ENCODE measurements around the gene LDB2.

The LDB2 gene

DNA sequence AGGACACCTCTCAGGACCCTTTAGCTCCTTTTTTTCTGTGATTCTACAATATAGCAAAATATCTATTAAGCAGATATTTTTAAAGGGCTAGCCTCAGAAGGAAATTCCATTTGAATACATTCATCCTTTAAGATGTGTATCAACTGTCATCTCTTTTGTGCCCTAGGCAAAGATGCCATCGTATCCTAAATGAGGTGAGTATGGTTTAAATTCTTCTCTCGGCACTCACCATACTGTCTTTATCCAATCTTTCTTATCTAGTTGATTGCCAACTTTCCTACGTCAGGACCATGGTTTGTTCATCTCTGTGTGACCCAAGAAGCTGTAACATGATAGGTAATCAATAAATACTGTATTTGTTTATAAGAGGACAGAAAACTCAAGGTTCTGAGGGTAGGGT lies 176.0 kb downstream of the LDB2 start:
- Mint-ChIP-seq H3K9me3 (peaks cover 16% of the 10 kb centered on the region), H3K27ac (no peak overlapping the region), H3K4me1 (no peaks in the 10 kb centered on the region), H3K27me3 (no peaks in the 10 kb centered on the region), H3K4me3 (no peak overlapping the region), H3K36me3 (no peaks in the 10 kb centered on the region)
- no peak for ATAC-seq

- H3K4me1 Mint-ChIP-seq: no peaks in the 10 kb centered on the region
- no peak overlapping the region for H3K27ac Mint-ChIP-seq
- ATAC-seq: no peak
- H3K27me3 Mint-ChIP-seq: no peaks in the 10 kb centered on the region
- H3K4me3 Mint-ChIP-seq: no peak overlapping the region
- H3K9me3 Mint-ChIP-seq: peaks cover 13% of the 10 kb centered on the region
- no peaks in the 10 kb centered on the region for H3K36me3 Mint-ChIP-seq
Observed at GRCh38 chr4:16721613-16722291, 176.7 kb downstream of the LDB2 start.

DNA sequence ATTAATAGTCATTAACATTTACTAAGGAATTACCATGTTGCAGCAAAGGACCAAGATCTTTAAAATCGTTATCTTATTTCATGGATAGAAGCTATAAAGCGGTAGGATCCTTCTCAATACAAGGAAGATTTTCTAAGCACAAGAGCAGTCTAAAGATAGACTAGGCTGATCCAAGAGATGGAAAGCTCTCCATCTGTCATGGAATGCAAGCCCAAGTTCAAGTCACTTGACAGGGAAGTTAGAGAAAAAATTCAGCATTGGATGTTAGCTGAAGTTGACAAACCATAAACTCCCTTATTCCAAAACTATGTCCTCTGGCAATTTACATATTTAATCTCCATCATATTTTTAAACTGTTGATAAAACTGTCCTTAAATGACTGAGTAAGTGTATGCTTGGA lies 177.7 kb downstream of the LDB2 start:
- no peaks in the 10 kb centered on the region for H3K4me1 Mint-ChIP-seq

GRCh38 chr4:16717266-16717970 lies 181.0 kb downstream of the LDB2 start:
- Mint-ChIP-seq H3K27ac (no peak overlapping the region), H3K27me3 (no peaks in the 10 kb centered on the region), H3K36me3 (no peaks in the 10 kb centered on the region), H3K9me3 (peaks cover 3% of the 10 kb centered on the region), H3K4me1 (no peaks in the 10 kb centered on the region), H3K4me3 (no peak overlapping the region)
- no peak for ATAC-seq

More for the DNA sequence above, 177.7 kb downstream of the LDB2 start:
- Mint-ChIP-seq H3K4me3 (no peak overlapping the region), H3K9me3 (peaks cover 13% of the 10 kb centered on the region), H3K27me3 (no peaks in the 10 kb centered on the region), H3K27ac (no peak overlapping the region), H3K36me3 (no peaks in the 10 kb centered on the region)
- no peak for ATAC-seq

GRCh38 chr4:16715482-16715881 lies 183.0 kb downstream of the LDB2 start:
- H3K27me3 Mint-ChIP-seq: no peaks in the 10 kb centered on the region
- no peak for ATAC-seq
- no peaks in the 10 kb centered on the region for H3K4me1 Mint-ChIP-seq
- no peak overlapping the region for H3K27ac Mint-ChIP-seq
- H3K36me3 Mint-ChIP-seq: no peaks in the 10 kb centered on the region
- H3K9me3 Mint-ChIP-seq: peaks cover 3% of the 10 kb centered on the region
- no peak overlapping the region for H3K4me3 Mint-ChIP-seq

DNA sequence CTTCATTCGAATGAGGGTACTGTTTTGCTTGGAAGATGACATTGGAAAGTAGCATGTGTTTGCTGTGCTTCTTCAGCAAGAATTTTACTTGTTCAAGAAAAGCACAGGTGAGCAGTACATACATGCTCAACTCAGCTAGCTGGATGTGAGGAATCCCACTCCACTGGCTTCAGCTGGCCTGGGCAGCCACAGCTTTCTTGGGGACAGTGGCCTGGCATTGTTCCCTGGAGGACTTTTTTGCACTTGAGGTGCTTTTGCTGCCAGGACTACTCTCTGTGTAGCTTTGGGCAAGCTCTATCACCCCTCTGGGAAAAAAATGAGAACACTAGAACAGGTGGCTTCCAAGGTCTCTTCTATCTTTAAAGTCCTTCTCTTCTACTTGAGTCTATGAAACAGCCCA lies 184.3 kb downstream of the LDB2 start:
- Mint-ChIP-seq H3K4me1 (no peaks in the 10 kb centered on the region), H3K27me3 (no peaks in the 10 kb centered on the region), H3K27ac (no peak overlapping the region), H3K4me3 (no peak overlapping the region), H3K9me3 (no peaks in the 10 kb centered on the region), H3K36me3 (no peaks in the 10 kb centered on the region)
- no peak for ATAC-seq

- no peaks in the 10 kb centered on the region for H3K36me3 Mint-ChIP-seq
- no peak overlapping the region for H3K27ac Mint-ChIP-seq
Observed at GRCh38 chr4:16713696-16714095, 184.7 kb downstream of the LDB2 start.

GRCh38 chr4:16713271-16713670 lies 185.2 kb downstream of the LDB2 start:
- H3K36me3 Mint-ChIP-seq: no peaks in the 10 kb centered on the region
- H3K4me1 Mint-ChIP-seq: no peaks in the 10 kb centered on the region
- no peak for ATAC-seq
- no peak overlapping the region for H3K27ac Mint-ChIP-seq
- H3K27me3 Mint-ChIP-seq: no peaks in the 10 kb centered on the region
- H3K4me3 Mint-ChIP-seq: no peak overlapping the region
- peaks cover 2% of the 10 kb centered on the region for H3K9me3 Mint-ChIP-seq

More at GRCh38 chr4:16713696-16714095, 184.7 kb downstream of the LDB2 start:
- Mint-ChIP-seq H3K4me3 (no peak overlapping the region), H3K27me3 (no peaks in the 10 kb centered on the region), H3K9me3 (no peaks in the 10 kb centered on the region), H3K4me1 (no peaks in the 10 kb centered on the region)
- ATAC-seq: no peak

- Mint-ChIP-seq H3K9me3 (peaks cover 3% of the 10 kb centered on the region), H3K27ac (no peak overlapping the region), H3K4me3 (no peak overlapping the region), H3K4me1 (no peaks in the 10 kb centered on the region), H3K36me3 (no peaks in the 10 kb centered on the region), H3K27me3 (no peaks in the 10 kb centered on the region)
- ATAC-seq: no peak
Observed at GRCh38 chr4:16710198-16710597, 188.2 kb downstream of the LDB2 start.

- Mint-ChIP-seq H3K4me1 (no peaks in the 10 kb centered on the region), H3K9me3 (peaks cover 3% of the 10 kb centered on the region), H3K36me3 (no peaks in the 10 kb centered on the region), H3K4me3 (no peak overlapping the region), H3K27me3 (no peaks in the 10 kb centered on the region), H3K27ac (no peak overlapping the region)
- no peak for ATAC-seq
Observed at GRCh38 chr4:16707874-16708273, 190.6 kb downstream of the LDB2 start.

DNA sequence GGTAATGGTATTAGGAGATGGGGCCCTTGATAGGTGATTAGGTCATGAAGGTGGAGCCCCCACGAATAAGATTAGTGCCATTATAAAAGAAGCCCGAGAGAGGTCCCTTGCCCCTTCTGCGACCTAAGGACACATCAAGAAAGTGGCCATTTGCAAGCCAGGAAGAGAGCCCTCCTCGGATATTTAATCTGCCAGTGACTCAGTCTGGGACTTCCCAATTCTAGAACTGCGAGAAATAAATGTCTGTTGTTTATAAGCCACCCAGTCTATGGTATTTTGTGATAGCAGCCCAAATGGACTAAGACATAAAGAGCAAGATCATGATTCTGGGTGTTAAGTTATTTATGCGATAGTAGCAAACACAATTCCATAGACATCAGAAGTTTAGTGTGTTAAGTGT lies 192.2 kb downstream of the LDB2 start:
- no peak for ATAC-seq
- no peaks in the 10 kb centered on the region for H3K27me3 Mint-ChIP-seq
- H3K9me3 Mint-ChIP-seq: peaks cover 6% of the 10 kb centered on the region
- H3K4me1 Mint-ChIP-seq: no peaks in the 10 kb centered on the region
- H3K4me3 Mint-ChIP-seq: no peak overlapping the region
- no peaks in the 10 kb centered on the region for H3K36me3 Mint-ChIP-seq
- H3K27ac Mint-ChIP-seq: no peak overlapping the region

- Mint-ChIP-seq H3K27ac (no peak overlapping the region), H3K27me3 (no peaks in the 10 kb centered on the region), H3K36me3 (no peaks in the 10 kb centered on the region), H3K4me3 (no peak overlapping the region), H3K9me3 (peaks cover 6% of the 10 kb centered on the region), H3K4me1 (no peaks in the 10 kb centered on the region)
- no peak for ATAC-seq
Observed at GRCh38 chr4:16705341-16705740, 193.1 kb downstream of the LDB2 start.

- ATAC-seq: no peak
- Mint-ChIP-seq H3K36me3 (no peaks in the 10 kb centered on the region), H3K27ac (no peak overlapping the region), H3K27me3 (no peaks in the 10 kb centered on the region), H3K4me1 (no peaks in the 10 kb centered on the region), H3K4me3 (no peak overlapping the region), H3K9me3 (peaks cover 6% of the 10 kb centered on the region)
Observed at GRCh38 chr4:16704489-16704888, 194.0 kb downstream of the LDB2 start.

DNA sequence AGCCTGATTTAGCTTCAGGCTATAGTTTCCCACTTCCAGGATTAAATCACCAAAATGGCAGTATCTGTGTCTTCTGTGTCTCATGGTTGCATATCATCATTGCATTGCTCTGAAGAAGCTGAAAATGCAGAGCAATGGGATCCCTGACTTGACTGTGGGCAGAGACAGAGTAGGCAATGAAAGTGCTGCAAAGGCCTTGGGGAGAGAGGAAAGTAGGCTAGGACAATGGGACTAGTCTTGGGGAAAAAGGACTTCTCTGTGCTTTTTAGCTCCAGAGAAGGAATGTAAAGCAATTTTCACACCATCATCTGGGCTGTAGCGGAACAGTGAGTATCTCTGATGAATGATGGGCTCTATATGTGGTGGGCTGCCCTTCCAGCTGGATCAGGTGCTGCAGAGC lies 202.5 kb downstream of the LDB2 start:
- no peak overlapping the region for H3K4me3 Mint-ChIP-seq
- no peaks in the 10 kb centered on the region for H3K4me1 Mint-ChIP-seq
- H3K27me3 Mint-ChIP-seq: no peaks in the 10 kb centered on the region
- no peaks in the 10 kb centered on the region for H3K36me3 Mint-ChIP-seq
- ATAC-seq: no peak
- H3K27ac Mint-ChIP-seq: no peak overlapping the region
- H3K9me3 Mint-ChIP-seq: peaks cover 3% of the 10 kb centered on the region

DNA sequence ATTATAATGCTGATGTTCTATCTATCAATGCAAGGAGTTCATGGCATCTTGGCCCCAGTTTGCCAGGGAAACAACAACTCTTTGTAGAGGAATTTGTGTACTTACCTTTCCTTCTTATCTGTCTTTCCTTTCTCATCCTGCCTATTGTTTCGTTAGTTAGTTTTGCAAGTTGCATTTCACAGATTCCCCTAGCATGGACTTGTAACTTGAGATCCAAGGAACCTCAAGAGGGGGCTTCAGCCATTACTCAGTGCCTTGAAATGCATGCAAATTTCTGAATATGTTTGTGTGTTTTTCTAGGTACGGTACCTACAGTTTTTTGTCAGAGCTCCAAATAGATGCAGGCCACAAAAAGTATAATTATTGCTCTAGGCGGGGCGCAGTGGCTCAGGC lies 203.6 kb downstream of the LDB2 start:
- Mint-ChIP-seq H3K36me3 (no peaks in the 10 kb centered on the region), H3K4me1 (no peaks in the 10 kb centered on the region), H3K9me3 (peaks cover 6% of the 10 kb centered on the region), H3K27me3 (no peaks in the 10 kb centered on the region), H3K4me3 (no peak overlapping the region), H3K27ac (no peak overlapping the region)
- no peak for ATAC-seq

DNA sequence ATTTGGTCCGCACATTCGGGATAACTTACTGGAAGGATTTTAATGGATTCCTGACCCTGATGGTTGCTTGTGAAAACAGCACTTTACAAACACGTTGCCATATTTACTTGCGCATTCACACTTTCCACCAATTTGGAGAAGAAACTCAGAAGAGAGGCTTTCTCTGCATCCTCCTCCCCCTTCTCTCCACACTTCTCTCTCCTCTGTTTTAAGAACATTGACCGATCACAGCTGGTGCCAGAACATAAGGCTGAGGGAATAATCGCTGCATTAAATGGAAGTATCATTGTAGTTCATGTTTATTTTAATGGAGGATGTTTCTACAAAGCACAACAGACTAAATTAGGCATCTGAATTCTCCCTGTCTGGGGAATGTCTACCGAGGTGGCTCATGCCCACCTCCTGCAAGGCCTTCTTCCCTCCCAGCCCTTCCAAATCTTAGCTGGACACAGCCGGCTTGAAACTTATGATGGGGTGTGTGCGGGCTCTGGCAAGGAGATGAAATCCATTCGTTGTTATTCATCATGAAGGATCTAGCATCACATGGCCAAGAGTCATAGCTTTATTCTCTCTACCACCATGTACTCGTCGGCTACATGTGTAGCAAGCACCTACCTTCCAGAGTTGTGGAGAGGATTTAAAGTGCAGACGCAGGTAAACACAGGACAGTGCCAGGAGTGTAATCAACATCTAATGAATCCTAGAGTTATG lies 204.1 kb downstream of the LDB2 start:
- Mint-ChIP-seq H3K36me3 (no peaks in the 10 kb centered on the region), H3K4me3 (no peak overlapping the region), H3K27me3 (no peaks in the 10 kb centered on the region), H3K27ac (no peak overlapping the region), H3K4me1 (no peaks in the 10 kb centered on the region), H3K9me3 (peaks cover 6% of the 10 kb centered on the region)
- no peak for ATAC-seq
